Esophagus squamous epithelium (tissue), 4 donors: ENCODE measurements around the gene SLC2A6.

Experiments used
- POLR2A ChIP-seq, 4 donors: fragments of 450-650 bp; IDR thresholded peaks; one replicate each; pipeline ENCODE4 v1.6.1; 2017; ENCODE audit warnings: antibody characterized with exemption in 4 of 4, mild to moderate bottlenecking in 4 of 4, moderate library complexity in 3 of 4
- TF ChIP-seq, protein P1 (sequence below), 6 experiments: fragments of 450-650 bp in 4 of 6; fragments of 200-600 bp in 2 of 6; sonication (generic) in 2 of 6; IDR thresholded peaks; one replicate each; pipeline ENCODE4 v1.5.1; 2016 to 2019; ENCODE audit warnings: antibody characterized with exemption in 6 of 6, mild to moderate bottlenecking in 4 of 6, moderate library complexity in 4 of 6

GRCh38 chr9:133453651-133454050 lies 25.2 kb downstream of the SLC2A6 start:
- TF ChIP-seq, protein P1, sequence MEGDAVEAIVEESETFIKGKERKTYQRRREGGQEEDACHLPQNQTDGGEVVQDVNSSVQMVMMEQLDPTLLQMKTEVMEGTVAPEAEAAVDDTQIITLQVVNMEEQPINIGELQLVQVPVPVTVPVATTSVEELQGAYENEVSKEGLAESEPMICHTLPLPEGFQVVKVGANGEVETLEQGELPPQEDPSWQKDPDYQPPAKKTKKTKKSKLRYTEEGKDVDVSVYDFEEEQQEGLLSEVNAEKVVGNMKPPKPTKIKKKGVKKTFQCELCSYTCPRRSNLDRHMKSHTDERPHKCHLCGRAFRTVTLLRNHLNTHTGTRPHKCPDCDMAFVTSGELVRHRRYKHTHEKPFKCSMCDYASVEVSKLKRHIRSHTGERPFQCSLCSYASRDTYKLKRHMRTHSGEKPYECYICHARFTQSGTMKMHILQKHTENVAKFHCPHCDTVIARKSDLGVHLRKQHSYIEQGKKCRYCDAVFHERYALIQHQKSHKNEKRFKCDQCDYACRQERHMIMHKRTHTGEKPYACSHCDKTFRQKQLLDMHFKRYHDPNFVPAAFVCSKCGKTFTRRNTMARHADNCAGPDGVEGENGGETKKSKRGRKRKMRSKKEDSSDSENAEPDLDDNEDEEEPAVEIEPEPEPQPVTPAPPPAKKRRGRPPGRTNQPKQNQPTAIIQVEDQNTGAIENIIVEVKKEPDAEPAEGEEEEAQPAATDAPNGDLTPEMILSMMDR (IDR thresholded peaks at IDR 0.05): no peak
- TF ChIP-seq POLR2A (IDR thresholded peaks at IDR 0.05): no peak
